Fibroblast of villous mesenchyme (primary cell): Measurements from ENCODE around the gene KRTAP4-8. TPM values are rescaled to one million over a fixed set of nuclear protein-coding genes. Genes with fewer than 3 reads are reported as not detected.
"Not testable (repeated sequence)": the region's sequence is repeated elsewhere in the genome, so short reads cannot be mapped to it uniquely, and the experiment has no call there.

Experiments used
- DNase-seq: peaks from one replicate; pipeline ENCODE4 v3.0.0-alpha.2; 2010; ENCODE audit warnings: low read depth
- H3K4me3 ChIP-seq: 2 replicates; pipeline ENCODE4 v1.5.1; 2011; ENCODE audit warnings: low read depth, mild to moderate bottlenecking, low read length
- CTCF ChIP-seq: IDR thresholded peaks from 2 replicates; pipeline ENCODE4 v1.5.1; 2012; ENCODE audit warnings: low read depth, mild to moderate bottlenecking, low read length; ENCODE audit not compliant: insufficient read depth
- total RNA-seq: library from RNA; depleted of rRNA; stranded (reverse); fragments of >200 nt; gene quantifications from 2 replicates; pipeline ENCODE4 v1.2.3, GENCODE V29; 2012

KRTAP4-8 gene
- total RNA-seq, 1 donor, result not detected

DNA sequence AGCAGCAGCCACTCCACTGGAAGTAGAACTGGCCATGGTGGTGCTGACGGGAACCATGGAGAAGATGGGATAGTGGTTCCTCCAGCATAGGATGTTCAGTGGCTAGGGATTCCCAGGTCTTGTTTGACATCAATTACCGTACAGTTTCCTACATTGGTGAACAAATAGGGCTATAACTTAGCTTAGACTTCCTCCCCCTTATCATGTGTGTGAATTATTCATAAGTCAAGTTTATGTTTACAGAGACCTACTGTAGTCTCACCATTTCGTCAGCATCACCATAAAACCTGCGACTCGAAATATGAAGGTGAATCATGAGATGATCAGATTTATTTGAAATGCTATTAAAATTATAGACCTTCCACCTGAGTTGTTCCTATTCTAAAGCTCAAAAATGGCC is 39.2 kb downstream of the KRTAP4-8 start:
- no peak for TF ChIP-seq CTCF
- DNase-seq, result peak; percentile 19

GRCh38 chr17:41057547-41057946 is 40.4 kb downstream of the KRTAP4-8 start:
- no peak for TF ChIP-seq CTCF

More for the DNA sequence above, 39.2 kb downstream of the KRTAP4-8 start:
- H3K4me3 ChIP-seq, result no peak overlapping the region

DNA sequence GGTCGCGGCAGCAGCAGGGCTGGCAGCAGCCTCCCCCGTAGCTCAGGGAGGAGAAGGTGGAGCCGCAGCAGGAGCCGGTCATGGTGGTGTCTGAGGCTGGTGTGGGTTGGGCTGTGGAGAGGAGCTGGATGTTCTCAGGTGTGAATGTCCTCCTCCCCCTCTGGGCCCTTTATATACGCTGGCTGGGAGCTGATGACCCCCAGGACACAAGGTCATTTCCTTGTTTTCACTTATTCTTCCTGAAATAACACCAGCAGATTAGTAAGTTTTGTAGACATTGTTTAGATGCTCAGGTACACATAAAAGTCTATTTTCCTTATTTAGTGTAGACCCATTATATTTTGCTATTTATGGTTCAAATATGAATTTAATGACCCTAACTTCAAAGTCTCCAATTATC is 42.8 kb downstream of the KRTAP4-8 start, which contains the start of gene KRTAP2-2:
KRTAP2-2 (minus strand) TSS at position 101 of the 400 bp plus-strand sequence; CDS start at position 82, 19 bp downstream.
- not testable (repeated sequence) for H3K4me3 ChIP-seq, DNase-seq

More at GRCh38 chr17:41057547-41057946, 40.4 kb downstream of the KRTAP4-8 start:
- DNase-seq, result no peak
- no peak overlapping the region for H3K4me3 ChIP-seq

DNA sequence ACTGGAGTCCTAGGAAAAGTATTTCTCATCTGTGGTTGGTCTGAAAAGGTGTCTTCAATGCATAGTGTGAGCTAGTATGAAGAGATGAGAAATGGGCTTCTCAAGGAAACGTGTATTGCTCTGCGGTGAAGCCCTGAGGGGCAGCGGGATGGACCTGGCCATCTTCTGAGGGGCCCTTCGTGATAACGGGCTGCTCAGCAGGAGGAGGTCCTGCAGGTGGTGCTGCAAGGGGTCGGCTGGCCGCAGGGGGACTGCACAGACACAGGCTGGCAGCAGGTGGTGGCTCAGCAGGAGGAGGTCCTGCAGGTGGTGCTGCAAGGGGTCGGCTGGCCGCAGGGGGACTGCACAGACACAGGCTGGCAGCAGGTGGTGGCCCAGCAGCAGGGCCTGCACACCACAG is 43.4 kb downstream of the KRTAP4-8 start:
- H3K4me3 ChIP-seq, DNase-seq: not testable (repeated sequence)

DNA sequence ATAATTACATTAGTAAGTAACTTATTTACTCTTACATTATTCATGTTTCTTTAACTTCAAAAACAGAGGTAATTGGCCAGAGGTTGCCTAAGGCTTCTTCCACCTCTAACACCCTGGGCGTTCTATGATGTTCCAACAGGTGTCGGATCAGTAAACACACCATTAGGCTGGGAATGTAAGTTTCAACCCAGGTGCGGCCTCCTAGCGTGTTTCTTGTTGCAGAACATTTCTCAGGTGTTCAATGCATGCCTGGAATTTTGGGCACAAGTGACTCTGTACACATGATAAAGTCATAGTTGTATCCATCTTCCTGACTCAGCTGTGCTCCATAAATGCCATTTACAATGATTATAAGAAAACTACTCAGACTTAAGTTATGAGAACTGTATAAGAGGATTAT is 43.9 kb downstream of the KRTAP4-8 start:
- no peak for DNase-seq
- no peak overlapping the region for H3K4me3 ChIP-seq
- TF ChIP-seq CTCF, result no peak

GRCh38 chr17:41052566-41052965 is 45.4 kb downstream of the KRTAP4-8 start:
- peak; percentile 60 for DNase-seq
- TF ChIP-seq CTCF, result no peak
- no peak overlapping the region for H3K4me3 ChIP-seq

- DNase-seq, result peak; percentile 51
- no peak overlapping the region for H3K4me3 ChIP-seq
- TF ChIP-seq CTCF, result no peak
Observed at GRCh38 chr17:41049110-41049509, 48.8 kb downstream of the KRTAP4-8 start.

- no peak overlapping the region for H3K4me3 ChIP-seq
- TF ChIP-seq CTCF, result no peak
- peak; percentile 61 for DNase-seq
Observed at GRCh38 chr17:41048441-41048840, 49.5 kb downstream of the KRTAP4-8 start.
